HG03558 (cell line): ENCODE data around the gene BMPER.

Experiments
- ATAC-seq: cut with Tn5 transposase; IDR thresholded peaks from one replicate; pipeline ENCODE4 v1.9.1; 2021; ENCODE audit warnings: moderate number of reproducible peaks; ENCODE audit not compliant: unreplicated experiment; ENCODE audit errors: extremely low read depth

Gene BMPER

DNA sequence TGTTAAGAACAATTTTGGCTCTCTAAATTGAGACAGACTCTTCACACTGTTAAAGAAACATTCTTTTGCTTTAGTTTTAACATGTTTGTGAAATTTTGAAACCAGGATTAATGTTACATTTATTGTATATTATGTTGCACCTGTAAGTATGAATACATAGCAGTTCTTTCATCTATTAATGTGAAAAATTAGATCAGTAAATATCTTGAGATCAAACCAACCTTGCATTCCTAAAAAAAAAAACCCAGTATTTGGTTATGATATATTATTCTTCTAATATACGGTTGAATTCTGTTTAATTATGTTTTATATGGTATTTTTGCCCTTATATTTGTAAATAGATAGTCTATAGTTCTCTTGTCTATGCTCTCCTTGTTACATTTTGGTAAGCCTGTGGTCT lies 219.4 kb downstream of the BMPER start:
- no peak for ATAC-seq

- no peak for ATAC-seq
Measured at GRCh38 chr7:34128762-34129161, 223.4 kb downstream of the BMPER start.

DNA sequence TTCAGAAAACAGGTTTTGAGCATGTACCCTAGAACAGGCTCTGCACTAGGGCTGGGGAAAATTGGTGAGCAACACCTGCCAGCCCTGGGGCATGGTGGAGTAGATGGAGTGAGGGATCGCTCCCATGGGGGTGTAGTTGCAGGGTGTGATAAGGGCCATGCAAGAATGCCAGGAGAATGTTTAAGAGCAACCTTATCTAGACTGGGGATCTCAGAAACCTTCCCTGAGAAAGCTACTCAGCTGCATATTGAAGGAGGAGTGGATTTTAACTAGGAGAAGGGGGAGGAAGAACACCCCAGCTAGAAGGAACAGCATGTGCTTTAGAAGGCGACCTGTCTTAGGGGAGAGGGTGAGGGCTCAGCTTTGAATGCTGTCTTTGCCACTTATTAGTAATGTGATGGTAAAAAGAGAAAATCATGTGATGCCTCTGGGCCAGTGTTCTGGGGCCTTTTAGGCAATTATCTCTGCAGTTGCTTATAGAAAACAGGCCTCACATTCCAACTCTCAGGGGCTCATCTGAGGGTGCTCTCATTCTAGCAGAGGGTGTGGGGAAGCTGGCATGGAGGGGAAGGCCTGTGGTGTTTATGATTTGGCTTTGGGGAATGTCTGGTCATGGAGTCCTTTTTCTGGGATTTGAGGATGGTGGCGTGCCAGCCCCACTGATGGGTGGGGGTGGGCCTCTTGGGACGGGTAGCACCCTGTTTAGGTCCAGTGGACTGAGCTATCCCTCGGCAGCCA lies 225.4 kb downstream of the BMPER start:
- no peak for ATAC-seq

GRCh38 chr7:34131371-34131770 lies 226.0 kb downstream of the BMPER start:
- ATAC-seq = no peak

GRCh38 chr7:34133356-34133982 lies 228.1 kb downstream of the BMPER start:
- ATAC-seq = no peak

- ATAC-seq = no peak
Measured at GRCh38 chr7:34133983-34134782, 228.8 kb downstream of the BMPER start.

DNA sequence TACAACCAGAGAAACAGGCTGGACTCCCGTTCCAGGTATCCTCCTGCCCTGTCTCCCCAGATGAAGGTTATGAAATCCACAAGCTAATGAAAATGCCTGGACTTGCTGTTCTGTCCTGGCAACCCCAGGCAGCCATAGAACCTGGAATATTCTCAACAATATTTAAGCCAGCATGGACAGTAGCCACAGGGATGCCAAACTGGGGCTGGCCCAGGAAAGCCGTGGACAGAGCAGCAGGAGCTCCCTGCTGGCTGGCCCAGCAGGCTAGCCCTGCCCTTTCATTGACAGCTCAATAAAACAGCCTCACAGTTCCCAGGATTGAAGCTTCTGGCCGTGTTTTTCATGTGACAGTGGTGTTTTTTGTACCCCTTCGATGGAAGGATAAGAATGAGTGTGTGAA lies 230.6 kb downstream of the BMPER start:
- no peak for ATAC-seq

GRCh38 chr7:34136698-34137097 lies 231.4 kb downstream of the BMPER start:
- ATAC-seq = no peak

- no peak for ATAC-seq
Measured at GRCh38 chr7:34137176-34137575, 231.8 kb downstream of the BMPER start.

- no peak for ATAC-seq
Measured at GRCh38 chr7:34138483-34138882, 233.1 kb downstream of the BMPER start.

- ATAC-seq = no peak
Measured at GRCh38 chr7:34139086-34139485, 233.7 kb downstream of the BMPER start.

DNA sequence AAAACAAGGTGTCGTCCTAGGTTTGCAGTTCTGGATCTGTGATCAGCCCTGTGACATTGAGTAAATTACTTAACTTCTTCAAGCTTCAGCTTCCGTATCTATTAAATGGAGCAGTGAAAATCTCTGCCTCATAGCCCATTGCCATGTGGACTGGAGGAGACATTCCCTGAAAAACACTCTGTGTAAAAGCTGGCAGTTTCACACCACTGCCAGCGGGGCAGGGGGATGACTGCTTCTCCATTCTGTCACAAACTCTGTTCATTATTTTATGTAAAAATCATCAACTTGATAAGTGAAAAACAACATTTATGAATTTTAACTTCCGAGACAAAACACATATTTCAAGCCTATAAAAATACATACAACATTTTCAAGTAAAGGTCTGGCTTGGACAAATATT lies 234.7 kb downstream of the BMPER start:
- ATAC-seq = no peak

GRCh38 chr7:34143402-34143801 lies 238.1 kb downstream of the BMPER start:
- no peak for ATAC-seq

DNA sequence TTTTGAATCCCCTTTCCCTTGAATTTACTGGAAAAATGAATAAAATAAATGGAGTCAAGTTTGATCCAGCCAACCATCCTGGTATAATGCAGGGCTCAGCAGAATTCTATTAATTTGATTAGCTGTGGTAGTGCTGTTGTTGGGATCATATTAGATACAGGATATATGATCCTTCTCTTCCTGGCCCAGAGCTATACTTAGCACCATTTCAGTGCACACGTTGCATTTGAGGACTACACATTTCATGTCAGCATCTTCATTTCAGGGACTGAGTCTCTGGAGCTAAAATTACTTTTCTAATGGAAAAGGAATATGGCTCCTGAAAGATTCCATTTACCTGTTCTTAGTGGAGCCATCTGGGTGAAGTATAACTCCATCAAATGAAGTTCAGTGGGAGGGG lies 240.3 kb downstream of the BMPER start:
- ATAC-seq = no peak

- ATAC-seq = no peak
Measured at GRCh38 chr7:34153656-34154270, 248.4 kb downstream of the BMPER start.

- ATAC-seq = no peak
Measured at GRCh38 chr7:34155220-34155908, 250.0 kb downstream of the BMPER start.

DNA sequence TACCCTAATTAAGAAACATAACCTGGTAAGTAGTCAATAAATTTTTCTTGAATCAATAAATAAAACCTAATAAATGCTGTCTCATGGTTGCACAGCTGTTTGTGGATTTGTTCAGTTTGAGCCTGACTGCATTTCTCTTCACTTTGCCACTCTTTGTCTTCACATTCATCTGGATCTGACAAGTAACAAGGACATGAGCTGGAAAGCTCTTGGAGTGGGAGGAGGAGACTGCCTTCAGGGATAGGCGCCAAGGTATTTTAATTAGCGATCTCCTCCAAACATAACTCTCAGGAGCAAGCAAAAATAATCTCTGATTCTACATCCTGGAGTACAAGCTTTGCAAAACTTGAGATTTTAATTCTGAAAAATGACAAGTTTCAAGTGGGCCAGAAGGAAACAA lies 251.0 kb downstream of the BMPER start:
- no peak for ATAC-seq

DNA sequence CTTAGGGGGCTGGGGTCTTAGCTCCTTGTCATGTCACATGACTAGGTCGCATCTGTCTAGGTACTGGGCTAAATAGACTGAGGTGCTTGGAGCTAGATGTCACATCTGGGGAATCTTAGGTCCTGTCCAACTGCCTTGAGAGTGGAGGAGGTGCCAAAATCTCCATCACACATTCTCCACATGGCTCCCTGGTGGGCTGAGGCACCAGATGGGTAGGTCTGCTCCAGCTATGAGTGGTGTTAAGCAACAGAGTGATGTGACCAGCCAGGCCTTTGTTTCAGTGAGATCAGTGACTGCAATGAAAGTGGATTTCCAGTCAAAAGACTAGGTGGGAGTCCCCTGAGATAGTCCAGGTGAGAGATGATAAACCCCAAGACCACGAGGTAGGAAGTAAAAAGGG lies 251.8 kb downstream of the BMPER start:
- no peak for ATAC-seq

DNA sequence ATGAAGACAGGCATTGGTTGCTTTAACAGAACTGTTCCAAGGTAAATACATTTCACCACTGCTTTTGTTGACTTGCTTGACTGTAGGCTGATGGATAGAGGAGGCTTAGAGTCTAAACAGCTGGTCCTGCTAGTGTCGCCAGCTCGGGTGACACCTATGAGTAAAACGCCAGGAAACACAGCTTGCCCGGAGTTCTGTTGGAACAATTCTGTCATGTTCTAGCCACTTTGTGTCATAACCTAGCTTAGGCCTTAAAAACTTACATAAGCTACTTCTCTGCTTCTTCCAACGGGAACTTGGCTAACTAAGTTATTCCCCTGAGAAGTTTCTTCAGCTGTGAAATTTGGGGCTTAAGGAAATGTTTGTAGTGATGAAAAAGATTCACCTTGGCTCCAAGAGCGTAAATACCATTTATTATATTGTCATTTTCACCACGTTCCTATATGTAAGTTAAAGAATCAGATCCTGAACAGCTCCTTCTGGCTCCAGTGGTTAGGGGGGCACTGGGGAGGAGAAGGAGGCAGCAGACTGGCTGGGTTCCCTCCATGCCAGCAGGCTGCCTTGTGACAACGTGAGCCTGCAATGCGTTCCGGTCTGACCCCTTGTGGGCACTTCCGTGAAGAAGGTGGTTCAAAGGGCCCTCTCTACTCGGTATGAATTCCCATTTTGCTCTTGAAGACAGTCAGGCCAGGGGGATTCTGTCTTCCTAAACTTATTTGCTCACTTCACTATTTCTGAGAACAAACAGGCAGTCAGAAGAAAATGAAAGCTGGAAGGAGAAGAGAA lies 253.2 kb downstream of the BMPER start:
- ATAC-seq = no peak
